NB4 (cell line): ENCODE results near the gene TRAPPC10.

Experiments used
- DNase-seq: peaks from one replicate; pipeline ENCODE4 v3.0.0; 2010; ENCODE audit warnings: low read depth
- H3K4me3 ChIP-seq: one replicate; pipeline ENCODE4 v1.5.1; 2011; ENCODE audit warnings: mild to moderate bottlenecking, low read depth, low read length, moderate library complexity
- MYC ChIP-seq: IDR thresholded peaks from 2 replicates; pipeline ENCODE4 v1.6.1; 2011; ENCODE audit warnings: low read depth, low read length
- POLR2A ChIP-seq: IDR thresholded peaks from 2 replicates; pipeline ENCODE4 v1.6.1; 2011; ENCODE audit warnings: mild to moderate bottlenecking; ENCODE audit not compliant: insufficient read length; ENCODE audit errors: extremely low read depth
- TF ChIP-seq, protein P1 (sequence below): IDR thresholded peaks from one replicate; pipeline ENCODE4 v1.5.1; 2012; ENCODE audit warnings: low read depth, low read length
- TF ChIP-seq, protein P2 (sequence below): IDR thresholded peaks from 2 replicates; pipeline ENCODE4 v1.6.1; 2011; ENCODE audit warnings: low read depth, low read length

The TRAPPC10 gene

DNA sequence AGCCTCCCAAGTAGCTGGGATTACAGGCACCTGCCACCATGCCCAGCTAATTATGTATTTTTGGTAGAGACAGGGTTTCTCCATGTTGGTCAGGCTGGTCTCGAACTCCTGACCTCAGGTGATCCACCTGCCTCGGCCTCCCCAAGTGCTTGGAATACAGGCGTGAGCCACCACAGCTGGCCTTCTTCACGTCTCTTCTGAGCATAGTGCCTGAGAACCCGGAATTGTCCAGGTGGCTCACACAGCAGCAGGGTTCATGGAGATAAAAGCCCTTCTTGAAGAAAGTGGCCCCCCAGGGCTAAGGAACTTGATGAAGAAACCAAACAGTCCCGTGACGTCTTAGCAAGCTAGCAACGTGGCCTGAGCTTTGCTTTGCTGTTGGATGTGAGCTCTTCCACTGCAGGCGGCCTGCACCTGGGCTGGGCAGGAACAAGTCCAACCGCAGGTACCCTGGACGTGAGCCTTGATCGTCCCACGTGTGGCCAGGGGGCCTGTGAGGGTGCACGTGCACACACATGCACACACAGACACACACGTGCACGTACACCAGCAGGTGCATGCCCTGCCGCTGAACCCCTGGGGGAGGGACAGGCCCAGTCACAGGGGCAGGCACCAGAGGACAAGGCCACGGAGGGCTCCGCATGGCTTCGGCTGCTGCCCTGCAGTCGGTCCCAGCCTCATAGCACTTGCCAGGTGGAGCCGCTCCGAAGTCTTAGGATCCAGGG, 23.4 kb upstream of the TRAPPC10 start:
- no peak overlapping the region for H3K4me3 ChIP-seq
- TF ChIP-seq, protein P1, sequence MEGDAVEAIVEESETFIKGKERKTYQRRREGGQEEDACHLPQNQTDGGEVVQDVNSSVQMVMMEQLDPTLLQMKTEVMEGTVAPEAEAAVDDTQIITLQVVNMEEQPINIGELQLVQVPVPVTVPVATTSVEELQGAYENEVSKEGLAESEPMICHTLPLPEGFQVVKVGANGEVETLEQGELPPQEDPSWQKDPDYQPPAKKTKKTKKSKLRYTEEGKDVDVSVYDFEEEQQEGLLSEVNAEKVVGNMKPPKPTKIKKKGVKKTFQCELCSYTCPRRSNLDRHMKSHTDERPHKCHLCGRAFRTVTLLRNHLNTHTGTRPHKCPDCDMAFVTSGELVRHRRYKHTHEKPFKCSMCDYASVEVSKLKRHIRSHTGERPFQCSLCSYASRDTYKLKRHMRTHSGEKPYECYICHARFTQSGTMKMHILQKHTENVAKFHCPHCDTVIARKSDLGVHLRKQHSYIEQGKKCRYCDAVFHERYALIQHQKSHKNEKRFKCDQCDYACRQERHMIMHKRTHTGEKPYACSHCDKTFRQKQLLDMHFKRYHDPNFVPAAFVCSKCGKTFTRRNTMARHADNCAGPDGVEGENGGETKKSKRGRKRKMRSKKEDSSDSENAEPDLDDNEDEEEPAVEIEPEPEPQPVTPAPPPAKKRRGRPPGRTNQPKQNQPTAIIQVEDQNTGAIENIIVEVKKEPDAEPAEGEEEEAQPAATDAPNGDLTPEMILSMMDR: no peak
- TF ChIP-seq, protein P2, sequence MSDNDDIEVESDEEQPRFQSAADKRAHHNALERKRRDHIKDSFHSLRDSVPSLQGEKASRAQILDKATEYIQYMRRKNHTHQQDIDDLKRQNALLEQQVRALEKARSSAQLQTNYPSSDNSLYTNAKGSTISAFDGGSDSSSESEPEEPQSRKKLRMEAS: no peak
- TF ChIP-seq POLR2A: no peak
- no peak for TF ChIP-seq MYC
- no peak for DNase-seq

DNA sequence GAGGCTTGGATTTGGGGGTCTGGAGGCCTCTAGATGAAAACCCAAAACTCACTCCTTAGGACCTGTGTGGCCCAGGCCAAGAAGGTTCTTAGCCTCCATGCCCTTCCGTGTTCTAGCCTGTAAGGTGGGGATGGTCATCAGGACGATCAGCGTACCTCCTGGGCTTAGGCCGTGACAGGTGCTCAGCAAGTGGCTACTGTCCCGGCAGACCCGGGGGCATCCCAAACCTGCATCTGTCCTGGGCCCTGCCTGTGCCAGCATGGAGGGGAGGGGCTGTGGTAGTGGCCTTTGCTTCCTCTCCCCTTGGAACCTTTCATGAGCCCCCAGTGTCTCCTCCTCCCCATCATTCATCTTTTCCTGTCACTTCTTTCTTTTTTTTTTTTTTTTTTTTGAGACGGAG, 22.7 kb upstream of the TRAPPC10 start:
- TF ChIP-seq POLR2A: no peak
- no peak for DNase-seq
- no peak overlapping the region for H3K4me3 ChIP-seq

DNA sequence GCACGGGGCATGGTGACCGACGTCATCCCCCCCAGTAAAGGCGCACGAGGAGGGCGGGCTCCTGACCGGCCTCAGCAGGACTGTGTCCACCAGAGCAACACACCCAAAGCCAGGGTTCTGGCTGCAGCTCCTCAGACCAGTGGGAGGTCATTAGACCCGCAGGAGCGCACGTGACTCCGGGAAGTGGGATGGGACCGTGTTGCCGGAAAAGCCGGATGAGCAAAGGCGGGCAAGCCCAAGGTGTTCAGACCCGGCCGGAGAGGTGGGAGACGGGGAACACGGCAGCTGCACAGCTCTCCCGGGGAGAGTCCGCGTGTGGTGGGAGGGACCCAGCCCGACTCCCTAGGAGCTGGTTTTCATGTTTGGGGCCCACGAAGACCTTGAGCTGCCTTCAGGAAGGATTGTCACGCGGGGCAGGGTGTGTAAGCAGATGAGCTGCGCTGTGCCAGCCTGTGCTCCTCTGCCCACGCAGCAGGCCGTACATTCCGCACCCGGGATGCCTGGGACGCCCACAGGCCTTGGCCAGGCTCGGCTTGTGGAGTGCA, 20.6 kb upstream of the TRAPPC10 start:
- no peak overlapping the region for H3K4me3 ChIP-seq
- no peak for DNase-seq
- TF ChIP-seq, protein P1: no peak
- TF ChIP-seq POLR2A (no peak), MYC (no peak)
- TF ChIP-seq, protein P2: no peak

DNA sequence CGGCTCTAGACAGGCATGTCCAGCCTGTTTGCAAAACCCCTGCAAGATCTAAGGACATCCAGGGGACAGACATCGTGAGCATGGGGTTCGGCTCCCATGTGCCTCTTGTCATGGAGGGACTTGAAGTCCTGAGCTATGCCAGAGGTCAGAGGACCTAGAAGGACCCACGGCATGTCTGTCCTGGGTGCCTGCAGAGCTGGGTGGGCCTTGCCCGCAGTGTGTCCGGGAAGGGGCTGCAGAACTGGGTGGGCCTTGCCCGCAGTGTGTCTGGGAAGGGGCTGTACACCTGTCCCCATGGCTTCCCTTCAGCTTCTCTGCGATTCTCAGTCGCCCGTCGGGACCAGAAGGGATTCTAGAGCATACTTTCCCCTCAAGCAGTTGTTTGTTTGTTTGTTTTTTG, 20.0 kb upstream of the TRAPPC10 start:
- DNase-seq: no peak
- TF ChIP-seq, protein P1: no peak
- TF ChIP-seq POLR2A: no peak
- no peak for TF ChIP-seq MYC
- TF ChIP-seq, protein P2: no peak
- H3K4me3 ChIP-seq: no peak overlapping the region

DNA sequence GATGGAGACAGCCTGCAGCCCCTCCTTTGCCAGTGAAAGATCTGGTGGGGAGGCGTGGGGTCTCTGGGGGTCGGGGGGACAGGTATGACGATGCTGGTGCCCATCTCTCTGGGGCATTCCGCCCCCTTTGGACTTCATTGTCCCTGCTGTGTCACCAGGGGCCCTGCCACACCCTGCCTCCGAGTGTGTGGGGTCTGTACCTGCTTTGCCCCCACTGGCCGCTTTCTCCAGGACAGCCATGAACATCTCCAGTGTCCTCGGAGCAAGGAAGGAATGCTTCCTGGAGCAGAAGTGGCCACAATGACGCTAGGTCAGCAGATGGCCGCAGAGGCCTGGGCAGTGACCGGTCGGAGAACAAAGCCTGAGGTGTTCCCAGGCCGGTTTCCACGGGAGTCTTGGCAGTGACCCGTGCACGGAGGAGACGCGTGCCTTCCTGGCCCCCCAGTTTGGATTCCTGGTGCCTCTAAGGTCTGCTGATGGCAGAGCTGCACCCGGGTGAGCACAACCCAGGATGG, 18.6 kb upstream of the TRAPPC10 start:
- no peak for DNase-seq
- no peak for TF ChIP-seq POLR2A
- TF ChIP-seq, protein P1: no peak
- TF ChIP-seq, protein P2: no peak
- no peak for TF ChIP-seq MYC
- no peak overlapping the region for H3K4me3 ChIP-seq

DNA sequence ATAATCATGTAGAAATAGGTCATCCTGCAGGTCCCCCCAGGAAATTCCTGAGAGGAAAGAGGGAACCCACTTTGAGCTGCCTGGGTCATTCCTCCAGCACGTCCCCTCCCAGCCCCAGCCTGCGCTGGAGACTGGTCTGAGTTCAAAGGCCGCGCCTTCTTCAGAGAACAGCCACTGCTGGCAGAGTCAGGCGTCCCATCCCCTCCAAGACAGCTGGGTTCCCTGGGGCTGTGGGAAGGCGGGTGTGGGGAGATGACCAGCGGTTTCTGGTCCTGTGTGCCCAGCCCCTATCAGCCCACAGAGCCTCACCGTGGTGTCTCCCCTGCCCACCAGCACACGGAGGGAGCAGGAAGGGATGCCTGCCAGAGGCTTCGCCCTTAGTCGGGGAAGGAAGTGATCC, 18.0 kb upstream of the TRAPPC10 start:
- no peak for DNase-seq
- TF ChIP-seq MYC (no peak), POLR2A (no peak)
- TF ChIP-seq, protein P2: no peak
- TF ChIP-seq, protein P1: no peak
- no peak overlapping the region for H3K4me3 ChIP-seq
